ENCODE results near the gene RTBDN. TPM values are rescaled to one million over a fixed set of nuclear protein-coding genes. Genes with fewer than 3 reads are reported as not detected.

RTBDN gene
- total RNA-seq, 1 experiment from 2014 or later, result 8.0 TPM

DNA sequence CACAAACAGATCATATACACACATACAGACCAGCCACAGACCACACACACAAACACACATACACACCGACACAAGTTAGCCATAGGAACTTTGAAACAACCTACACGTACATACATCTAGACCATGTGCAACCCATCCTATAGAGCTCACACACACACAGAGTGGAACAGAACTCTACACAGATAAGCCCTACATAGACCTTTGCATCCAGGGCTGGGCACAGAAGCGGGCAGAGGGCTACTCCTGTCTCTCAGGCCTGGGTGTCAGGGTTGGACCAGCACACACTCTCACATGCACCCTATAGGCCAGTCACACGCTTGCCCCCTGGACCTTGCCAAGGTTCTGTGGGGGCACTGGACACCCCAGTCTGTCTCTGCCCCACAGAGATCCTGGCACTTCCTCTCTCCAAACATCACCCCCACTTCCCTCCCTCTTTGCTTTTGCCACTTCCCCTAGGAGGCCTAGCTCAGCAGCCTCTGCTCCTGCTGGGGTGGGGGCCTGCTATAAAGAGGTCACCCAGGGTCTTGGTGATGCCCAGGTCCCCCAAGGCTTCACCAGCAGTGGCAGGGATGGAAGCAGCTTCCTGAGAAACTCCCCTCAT is 48.8 kb downstream of the RTBDN start:
- in situ Hi-C loops (cut with HindIII; ENCODE audit: low sequenced_read_pairs), result no loop called here
- DNase-seq (ENCODE audit: low spot score), result no peak

DNA sequence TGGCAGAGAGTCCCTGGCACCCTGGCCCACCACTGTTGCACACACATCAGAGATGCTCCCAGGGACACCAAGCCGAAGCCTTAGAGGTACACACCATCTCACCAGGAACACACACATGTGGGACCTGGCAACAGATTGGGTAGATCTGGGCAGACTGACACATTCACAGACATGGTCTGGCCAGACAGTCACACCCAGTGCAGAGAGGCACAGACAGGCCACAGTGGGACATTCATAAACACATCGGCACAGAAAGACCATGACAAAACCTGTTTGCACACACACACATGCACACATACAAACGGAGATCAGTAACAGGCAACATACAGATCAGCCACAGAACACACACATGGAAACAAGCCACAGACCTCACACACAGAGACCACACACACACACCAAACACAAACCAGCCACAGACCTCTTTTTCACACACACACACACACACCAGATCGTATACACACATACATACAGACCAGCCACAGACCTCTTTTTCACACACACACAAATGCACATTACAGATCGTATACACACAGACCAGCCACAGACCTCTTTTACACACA is 49.4 kb downstream of the RTBDN start:
- in situ Hi-C loops (cut with HindIII; ENCODE audit: low sequenced_read_pairs), result no loop called here

DNA sequence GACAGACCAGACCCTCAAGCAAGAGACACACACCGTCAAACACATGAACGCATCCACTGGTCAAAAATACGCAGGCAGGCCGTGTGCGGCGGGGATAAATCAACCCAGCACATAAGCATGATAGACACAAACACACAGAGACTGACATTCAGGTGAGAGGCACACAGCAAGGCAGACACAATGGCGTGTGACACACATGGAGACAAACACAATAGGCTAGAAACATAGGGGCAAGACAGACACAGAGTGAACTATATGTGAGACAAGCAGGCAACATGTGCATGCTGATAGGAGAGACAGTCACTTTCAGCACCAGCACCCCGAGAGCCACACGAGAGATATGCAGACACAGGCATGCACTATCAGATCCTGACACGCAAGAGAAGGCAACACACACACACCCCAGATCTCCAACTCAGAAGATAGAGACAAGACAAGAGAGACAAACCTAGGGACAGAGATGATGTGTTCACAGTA is 49.9 kb downstream of the RTBDN start:
- in situ Hi-C loops (cut with HindIII; ENCODE audit: low sequenced_read_pairs), result no loop called here
- DNase-seq (ENCODE audit: low spot score), result no peak

More for the DNA sequence above, 49.4 kb downstream of the RTBDN start:
- DNase-seq (ENCODE audit: low spot score), result no peak

DNA sequence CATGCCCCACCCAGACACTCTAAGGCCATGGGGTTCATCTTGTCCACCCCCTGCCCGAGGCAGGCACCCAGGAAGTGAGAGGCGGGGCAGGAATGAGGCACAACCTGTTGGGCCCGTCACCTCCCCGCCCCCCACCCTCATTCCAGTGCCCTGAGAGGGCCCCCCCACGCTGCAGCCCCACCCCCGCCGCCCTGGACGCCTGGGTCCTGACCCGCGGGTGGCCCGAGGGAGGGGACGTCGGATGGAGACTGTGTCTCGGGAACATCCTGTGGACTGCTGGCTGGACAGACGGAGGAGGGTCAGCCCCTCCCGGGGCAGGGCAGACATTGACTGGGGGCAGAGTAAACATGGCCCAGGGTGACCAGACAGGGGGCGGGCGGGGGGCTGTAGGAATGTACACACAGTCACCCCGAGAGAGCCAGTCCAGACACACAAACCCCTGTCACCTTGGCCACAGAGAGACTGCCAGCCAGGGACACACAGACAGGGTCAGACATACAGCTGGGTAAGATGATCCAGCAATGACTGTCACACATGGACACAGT is 50.5 kb downstream of the RTBDN start:
- in situ Hi-C loops (cut with HindIII; ENCODE audit: low sequenced_read_pairs), result no loop called here
- DNase-seq (ENCODE audit: low spot score), result no peak

DNA sequence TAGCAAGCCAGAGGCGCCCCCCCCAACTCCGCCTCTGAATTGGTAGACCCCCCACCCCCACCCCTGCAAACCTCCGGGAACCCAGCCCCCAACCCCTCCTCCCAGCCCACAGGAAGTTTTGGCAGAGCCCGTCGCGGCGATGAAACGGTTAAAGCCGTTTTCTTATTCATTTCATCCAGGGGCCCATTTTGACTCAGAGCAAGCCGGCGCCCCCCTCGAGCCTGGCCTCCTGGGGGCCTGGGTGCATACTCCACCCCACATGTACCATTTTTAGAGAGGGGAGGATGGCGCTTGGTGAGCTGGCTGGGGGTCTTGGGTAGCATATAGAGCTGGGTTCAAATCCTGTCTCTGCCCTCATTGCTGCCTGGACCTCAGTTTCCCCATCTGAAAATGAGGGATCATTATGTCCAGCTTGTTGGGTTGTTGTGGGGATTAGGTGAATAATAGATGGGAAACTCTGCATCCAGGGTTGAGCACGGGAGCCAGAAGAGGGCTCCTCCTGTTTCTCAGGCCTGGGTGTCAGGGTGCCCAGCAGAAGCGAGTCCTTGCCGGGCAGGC is 51.0 kb downstream of the RTBDN start:
- no peak for DNase-seq (ENCODE audit: low spot score)
- in situ Hi-C loops (cut with HindIII; ENCODE audit: low sequenced_read_pairs), result no loop called here

DNA sequence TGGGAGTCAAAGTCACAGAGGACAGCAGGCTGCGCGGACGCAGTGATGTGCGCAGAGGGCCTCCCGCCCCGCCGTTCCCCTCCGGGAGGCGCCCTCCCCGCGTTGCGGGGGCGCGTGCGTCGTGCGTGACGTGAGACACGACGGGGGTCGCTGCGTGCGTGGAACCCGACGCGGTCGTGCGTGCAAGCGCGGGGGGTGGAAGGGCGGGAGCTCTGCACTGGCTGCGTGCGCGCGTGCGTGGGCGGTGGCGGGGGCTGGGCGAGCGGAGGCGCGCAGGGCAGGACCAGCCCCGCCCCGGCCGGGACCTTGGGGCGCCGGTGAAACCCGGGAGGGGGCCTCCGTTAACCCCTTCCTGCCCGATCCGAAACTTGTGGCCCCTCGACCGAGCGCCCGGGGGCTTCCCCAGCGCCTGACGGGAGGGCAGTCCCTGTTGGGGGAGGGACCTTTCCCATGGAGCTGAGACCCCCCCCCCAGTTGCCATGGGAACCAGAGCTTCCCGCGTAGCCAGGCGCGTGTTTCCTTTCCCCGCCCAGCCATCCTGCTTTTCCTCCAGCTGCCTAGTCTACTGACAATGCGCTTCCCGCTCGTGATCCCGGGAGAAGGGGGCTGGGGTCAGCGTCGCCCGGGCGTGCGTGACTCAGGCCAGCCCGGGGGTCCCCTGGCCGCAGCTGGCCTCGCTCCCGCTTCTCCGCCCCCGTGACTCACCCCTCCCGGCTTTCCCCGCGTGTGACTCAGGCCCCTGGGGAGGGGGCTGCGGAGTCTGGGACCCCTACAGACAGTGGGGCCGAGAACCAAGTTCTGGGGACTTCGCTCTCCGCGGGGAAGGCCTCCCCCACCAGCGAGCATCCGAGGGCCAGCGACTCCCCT is 51.7 kb downstream of the RTBDN start:
- DNase-seq (ENCODE audit: low spot score), result peak; percentile 93
- in situ Hi-C loops (cut with HindIII; ENCODE audit: low sequenced_read_pairs), result no loop called here

DNA sequence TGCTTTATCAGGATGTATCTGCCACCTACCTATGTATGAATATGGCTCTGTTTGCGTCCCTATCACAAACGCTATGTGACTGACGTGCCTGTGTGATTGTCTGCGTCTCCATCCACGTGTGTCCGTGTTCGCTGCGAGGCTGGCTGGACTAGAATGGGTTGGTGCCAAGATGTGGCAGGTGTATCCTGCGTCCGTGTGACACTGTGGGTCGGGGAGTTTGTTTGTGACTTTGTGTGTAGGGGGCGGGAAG is 52.3 kb downstream of the RTBDN start:
- in situ Hi-C loops (cut with HindIII; ENCODE audit: low sequenced_read_pairs), result no loop called here
- no peak for DNase-seq (ENCODE audit: low spot score)

DNA sequence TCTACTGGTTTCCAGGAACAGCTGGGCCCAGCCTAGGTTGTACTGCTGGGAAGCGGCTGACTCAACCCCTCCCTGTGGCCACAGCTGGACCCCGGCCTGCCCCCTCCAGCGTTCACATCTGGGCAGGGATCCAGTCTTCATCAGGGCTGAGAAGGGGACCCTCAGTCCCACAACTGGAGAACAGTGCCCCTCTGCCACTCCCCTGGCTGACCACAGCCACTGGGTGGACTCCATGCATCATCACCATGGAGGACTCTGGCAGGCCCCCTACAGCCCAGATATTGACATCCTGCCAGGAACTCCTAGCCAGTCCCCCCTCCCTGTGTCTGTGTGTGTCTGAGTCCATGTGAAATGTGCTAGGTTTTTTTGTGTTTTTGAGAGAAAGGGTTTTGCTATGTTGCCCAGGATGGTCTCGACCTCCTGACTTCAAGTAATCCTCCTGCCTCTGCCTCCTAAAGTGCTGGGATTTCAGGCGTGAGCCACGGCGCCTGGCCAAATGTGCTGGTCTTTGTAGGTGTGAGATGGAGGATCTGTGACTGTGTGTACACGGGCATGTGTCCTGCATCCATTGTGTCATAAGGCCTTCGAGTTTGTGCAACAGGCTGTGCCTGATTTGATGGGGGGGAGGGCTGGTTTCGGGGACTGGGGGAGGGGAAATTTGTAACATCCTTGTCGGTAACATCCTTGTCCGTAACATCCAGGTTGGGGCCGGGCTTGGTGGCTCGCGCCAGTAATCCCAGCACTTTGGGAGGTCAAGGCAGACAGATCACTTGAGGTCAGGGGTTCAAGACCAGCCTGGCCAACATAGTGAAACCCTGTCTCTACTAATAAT is 55.0 kb downstream of the RTBDN start:
- DNase-seq (ENCODE audit: low spot score), result peak; percentile 63
- in situ Hi-C loops (cut with HindIII; ENCODE audit: low sequenced_read_pairs), result no loop called here

DNA sequence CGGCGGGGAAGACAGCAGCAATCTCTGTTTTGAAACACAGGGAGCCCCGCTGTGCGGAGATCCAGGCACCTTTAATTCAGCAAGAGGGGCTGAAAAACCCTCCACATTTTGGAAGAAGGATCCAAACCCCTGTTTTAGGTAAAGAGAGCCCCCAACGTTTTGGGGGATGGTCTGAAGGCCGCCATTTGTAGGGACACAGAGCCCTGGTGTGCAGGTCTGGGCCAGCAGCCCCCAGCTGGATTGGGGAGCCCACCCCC is 55.5 kb downstream of the RTBDN start:
- no peak for DNase-seq (ENCODE audit: low spot score)
- in situ Hi-C loops (cut with HindIII; ENCODE audit: low sequenced_read_pairs), result no loop called here

DNA sequence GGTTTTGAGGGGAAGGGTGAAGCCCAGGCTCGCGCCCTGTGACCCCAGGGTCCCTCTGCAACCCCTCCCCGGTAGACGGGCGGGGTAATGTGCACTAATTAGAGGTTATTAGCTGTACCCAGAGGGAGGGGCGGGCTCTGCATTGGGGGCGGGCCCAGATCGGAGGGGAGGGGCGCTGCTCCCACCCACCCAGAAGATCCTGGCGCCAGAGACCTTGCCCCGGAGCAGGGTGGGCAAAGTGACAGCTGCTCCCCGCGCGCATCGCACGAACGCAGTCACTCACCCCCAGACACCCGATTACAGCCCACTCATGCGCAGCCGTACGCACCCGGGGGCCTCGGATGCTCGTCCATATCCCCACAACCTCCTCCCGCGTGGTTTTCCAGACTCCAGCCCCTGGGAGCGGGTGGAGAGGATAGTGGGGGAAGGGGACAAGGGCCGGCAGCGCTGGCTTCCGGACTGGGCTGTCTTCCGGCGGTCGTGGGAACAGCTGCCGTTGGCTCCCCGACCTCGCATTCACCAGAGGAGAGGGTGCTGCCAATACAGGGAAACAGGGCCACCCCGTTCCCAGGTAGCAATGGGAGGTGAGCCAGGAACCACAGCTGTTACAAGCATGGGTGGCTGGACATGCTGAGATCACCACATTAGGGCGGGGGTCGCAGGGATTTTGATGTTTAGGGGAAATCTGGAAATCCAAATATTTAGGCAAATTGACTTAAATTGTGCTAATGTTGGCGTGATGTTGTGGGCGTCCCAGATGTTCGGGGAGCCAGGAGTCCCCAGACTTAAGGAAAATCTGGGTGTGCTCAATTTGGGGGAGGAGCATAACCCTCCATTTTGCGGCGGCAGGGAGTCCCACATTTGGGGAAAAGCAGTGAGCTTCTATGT is 56.1 kb downstream of the RTBDN start:
- in situ Hi-C loops (cut with HindIII; ENCODE audit: low sequenced_read_pairs), result no loop called here

DNA sequence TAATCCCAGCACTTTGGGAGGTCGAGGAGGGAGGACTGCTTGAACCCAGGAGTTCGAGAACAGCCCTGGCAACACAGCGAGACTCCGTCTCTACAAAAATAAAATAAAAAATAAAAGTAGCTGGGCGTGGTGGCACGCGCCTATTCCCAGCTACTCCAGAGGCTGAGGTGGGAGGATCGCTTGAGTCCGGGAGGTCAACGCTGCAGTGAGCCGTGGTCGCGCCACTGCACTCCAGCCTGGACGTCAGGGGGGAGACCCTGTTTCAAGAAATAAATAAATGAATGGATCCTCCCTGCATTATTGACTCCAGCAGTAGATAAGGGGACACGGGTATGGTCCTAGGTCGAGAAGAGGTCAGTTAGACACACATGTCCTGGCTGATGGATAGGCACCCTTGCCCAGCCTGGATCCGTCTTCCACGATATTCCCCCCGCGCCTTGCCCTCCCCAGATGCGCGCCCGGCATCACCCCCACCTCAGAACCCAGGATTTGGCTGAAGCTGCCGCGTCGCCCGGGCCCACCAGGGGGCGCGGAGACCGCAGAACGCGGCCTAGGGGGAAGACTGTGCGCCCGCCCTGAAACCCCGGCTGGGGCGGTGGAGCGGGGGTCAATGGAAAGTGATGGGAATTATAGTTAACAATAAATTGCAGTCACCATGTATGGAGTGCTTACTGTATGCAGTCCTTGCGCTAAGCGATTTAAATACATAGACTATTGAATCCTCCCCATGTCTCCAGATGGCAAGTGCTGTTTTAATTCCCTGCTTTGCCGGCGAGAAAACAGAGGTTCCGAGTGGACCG is 57.0 kb downstream of the RTBDN start:
- DNase-seq (ENCODE audit: low spot score), result peak; percentile 77
- in situ Hi-C loops (cut with HindIII; ENCODE audit: low sequenced_read_pairs), result no loop called here

More for the DNA sequence above, 56.1 kb downstream of the RTBDN start:
- DNase-seq (ENCODE audit: low spot score), result peak; percentile 56

Other genes starting within 250 kb of the RTBDN start
- gene ZNF490, start 223.8 kb downstream of the RTBDN start, total RNA-seq (2014; rRNA removed; shearing (Covaris generic)), result 3.9 and 4.8 TPM in 2 replicates
- 3.8 and 9.2 TPM in 2 replicates for gene ZNF791, start 223.7 kb downstream of the RTBDN start, total RNA-seq (2014; rRNA removed; shearing (Covaris generic))
- 30.0 and 58.1 TPM in 2 replicates for gene MAN2B1, start 167.8 kb downstream of the RTBDN start, total RNA-seq (2014; rRNA removed; shearing (Covaris generic))
- gene WDR83, start 167.8 kb downstream of the RTBDN start, total RNA-seq (2014; rRNA removed; shearing (Covaris generic)), result 10.9 and 17.9 TPM in 2 replicates
- 70.6 and 99.0 TPM in 2 replicates for gene DHPS, start 152.7 kb downstream of the RTBDN start, total RNA-seq (2014; rRNA removed; shearing (Covaris generic))
- not detected in 2 replicates for gene GNG14, start 146.6 kb downstream of the RTBDN start, total RNA-seq (2014; rRNA removed; shearing (Covaris generic))
- 39.2 and 41.6 TPM in 2 replicates for gene FBXW9, start 137.9 kb downstream of the RTBDN start, total RNA-seq (2014; rRNA removed; shearing (Covaris generic))
- 43.9 and 63.1 TPM in 2 replicates for gene TNPO2, start 110.6 kb downstream of the RTBDN start, total RNA-seq (2014; rRNA removed; shearing (Covaris generic))
- gene TRIR, start 99.9 kb downstream of the RTBDN start, total RNA-seq (2014; rRNA removed; shearing (Covaris generic)), result 621 and 678 TPM in 2 replicates
- 232 and 263 TPM in 2 replicates for gene GET3, start 97.1 kb downstream of the RTBDN start, total RNA-seq (2014; rRNA removed; shearing (Covaris generic))
- not detected in 2 replicates for gene BEST2, start 82.8 kb downstream of the RTBDN start, total RNA-seq (2014; rRNA removed; shearing (Covaris generic))
- gene HOOK2, start 59.0 kb downstream of the RTBDN start, total RNA-seq (2014; rRNA removed; shearing (Covaris generic)), result 19.4 and 20.2 TPM in 2 replicates
- 28.3 and 35.9 TPM in 2 replicates for gene JUNB, start 43.1 kb downstream of the RTBDN start, total RNA-seq (2014; rRNA removed; shearing (Covaris generic))
- 290 and 300 TPM in 2 replicates for gene PRDX2, start 32.8 kb downstream of the RTBDN start, total RNA-seq (2014; rRNA removed; shearing (Covaris generic))
- gene THSD8, start 32.5 kb downstream of the RTBDN start, total RNA-seq (2014; rRNA removed; shearing (Covaris generic)), result not detected in 2 replicates
- gene RNASEH2A, start 28.0 kb downstream of the RTBDN start, total RNA-seq (2014; rRNA removed; shearing (Covaris generic)), result 69.1 and 124 TPM in 2 replicates
- gene MAST1, start 3.9 kb upstream of the RTBDN start, total RNA-seq (2014; rRNA removed; shearing (Covaris generic)), result 20.4 and 22.6 TPM in 2 replicates
- gene DNASE2, start 46.9 kb upstream of the RTBDN start, total RNA-seq (2014; rRNA removed; shearing (Covaris generic)), result 68.1 and 68.4 TPM in 2 replicates
- not detected in 2 replicates for gene KLF1, start 52.6 kb upstream of the RTBDN start, total RNA-seq (2014; rRNA removed; shearing (Covaris generic))
- 90.3 and 125 TPM in 2 replicates for gene GCDH, start 56.6 kb upstream of the RTBDN start, total RNA-seq (2014; rRNA removed; shearing (Covaris generic))
- gene SYCE2, start 84.7 kb upstream of the RTBDN start, total RNA-seq (2014; rRNA removed; shearing (Covaris generic)), result 0.17 and 0.31 TPM in 2 replicates
- 142 and 150 TPM in 2 replicates for gene FARSA, start 99.1 kb upstream of the RTBDN start, total RNA-seq (2014; rRNA removed; shearing (Covaris generic))
- 1,471 and 1,755 TPM in 2 replicates for gene CALR, start 104.0 kb upstream of the RTBDN start, total RNA-seq (2014; rRNA removed; shearing (Covaris generic))
- 76.4 and 88.8 TPM in 2 replicates for gene RAD23A, start 111.3 kb upstream of the RTBDN start, total RNA-seq (2014; rRNA removed; shearing (Covaris generic))
- 79.7 and 124 TPM in 2 replicates for gene GADD45GIP1, start 122.6 kb upstream of the RTBDN start, total RNA-seq (2014; rRNA removed; shearing (Covaris generic))
- gene DAND5, start 135.0 kb upstream of the RTBDN start, total RNA-seq (2014; rRNA removed; shearing (Covaris generic)), result 0.18 TPM in 1 of 2 replicates, not detected in the other
- 0.86 and 3.6 TPM in 2 replicates for gene NFIX, start 160.9 kb upstream of the RTBDN start, total RNA-seq (2014; rRNA removed; shearing (Covaris generic))